Endothelial cell of umbilical vein (primary cell): ENCODE results near the gene SH3BP5. TPM values are rescaled to one million over a fixed set of nuclear protein-coding genes. Genes with fewer than 3 reads are reported as not detected.

Experiments
- BruUV-seq: library from RNA; stranded (reverse); fragments of 400-500 nt; replicated peaks from 2 replicates; lab custom pipeline; 2021; lab: Mats Ljungman, UMichigan
- CTCF ChIA-PET: fragments of 300-600, 350-600 bp; sonication (Branson Sonifier 250); formaldehyde crosslinking; loops from one replicate; lab custom pipeline; 2021; ENCODE audit warnings: antibody characterized with exemption, inconsistent platforms; lab: Charles Lee
- POLR2A ChIA-PET: fragments of 300-600, 350-600 bp; sonication (Branson Sonifier 250); formaldehyde crosslinking; loops from one replicate; lab custom pipeline; 2021; ENCODE audit warnings: antibody characterized with exemption, inconsistent platforms; lab: Charles Lee
- DNase-seq: peaks from one replicate; pipeline ENCODE4 v3.0.0-alpha.2; 2011; ENCODE audit warnings: low read depth, low spot score
- FAIRE-seq: peaks from 2 replicates; lab custom pipeline; 2011; peaks lifted over from hg19 to GRCh38; lab: Jason Lieb, UNC
- H2AFZ ChIP-seq: 2 replicates; pipeline ENCODE4 v1.6.0; 2012; ENCODE audit warnings: low read depth, low read length, control low read depth, inconsistent platforms
- H3K27ac ChIP-seq: 2 replicates; pipeline ENCODE4 v1.5.1; 2011; ENCODE audit warnings: low read depth, mild to moderate bottlenecking, control low read depth, low read length, moderate library complexity; ENCODE audit not compliant: insufficient read depth
- H3K27me3 ChIP-seq, 2 experiments: 2 replicates each; pipeline versions ENCODE4 v1.6.0 to v1.6.1; 2011; ENCODE audit warnings: low read length in 2 of 2, mixed read lengths in 1 of 2; ENCODE audit not compliant: control insufficient read depth in 2 of 2, insufficient read depth in 2 of 2
- H3K36me3 ChIP-seq, 2 experiments: 2 replicates in 1 of 2; 3 replicates in 1 of 2; pipeline ENCODE4 v1.5.1; 2011; ENCODE audit warnings: low read length in 2 of 2, mild to moderate bottlenecking in 1 of 2, moderate library complexity in 1 of 2; ENCODE audit not compliant: control insufficient read depth in 2 of 2, insufficient read depth in 2 of 2; ENCODE audit errors: extremely low read depth in 1 of 2
- H3K4me1 ChIP-seq: 3 replicates; pipeline ENCODE4 v1.5.1; 2011; ENCODE audit warnings: mild to moderate bottlenecking, low read length; ENCODE audit not compliant: control insufficient read depth, insufficient read depth; ENCODE audit errors: extremely low read depth
- H3K4me2 ChIP-seq: 2 replicates; pipeline ENCODE4 v1.6.1; 2011; ENCODE audit warnings: low read length, control low read depth, mixed read lengths; ENCODE audit not compliant: insufficient read depth
- H3K4me3 ChIP-seq, 3 experiments: fragments of 200-600 bp in 1 of 3; sonication (generic), shearing (Covaris generic) in 1 of 3; replicated peaks in 1 of 3; 2 replicates each; pipeline ENCODE4 v1.5.1; 2011 to 2016; ENCODE audit warnings: control low read depth in 3 of 3, low read length in 3 of 3, mild to moderate bottlenecking in 2 of 3, inconsistent platforms in 1 of 3, low read depth in 1 of 3, moderate library complexity in 1 of 3; ENCODE audit not compliant: insufficient read depth in 1 of 3
- H3K79me2 ChIP-seq: 2 replicates; pipeline ENCODE4 v1.6.0; 2012; ENCODE audit warnings: low read length, inconsistent platforms; ENCODE audit not compliant: control insufficient read depth, insufficient read depth
- H3K9ac ChIP-seq: replicated peaks from 2 replicates; pipeline ENCODE3; 2011; ENCODE audit warnings: low read length, control low read depth; ENCODE audit not compliant: insufficient read depth; ENCODE audit errors: extremely low read depth
- H3K9me1 ChIP-seq: replicated peaks from 3 replicates; pipeline ENCODE4 v1.6.0; 2011; ENCODE audit warnings: mild to moderate bottlenecking, low read length; ENCODE audit not compliant: control insufficient read depth, insufficient read depth; ENCODE audit errors: extremely low read depth
- H3K9me3 ChIP-seq: replicated peaks from 2 replicates; pipeline ENCODE4 v1.5.1; 2012; ENCODE audit warnings: low read length, inconsistent platforms; ENCODE audit not compliant: control insufficient read depth, insufficient read depth
- H4K20me1 ChIP-seq: replicated peaks from 2 replicates; pipeline ENCODE3; 2011; ENCODE audit warnings: mild to moderate bottlenecking, low read length; ENCODE audit not compliant: control insufficient read depth, insufficient read depth; ENCODE audit errors: extremely low read depth
- EZH2 ChIP-seq: IDR thresholded peaks from 2 replicates; pipeline ENCODE4 v1.6.1; 2012; ENCODE audit warnings: borderline replicate concordance, low read depth, mild to moderate bottlenecking, moderate library complexity, low read length, inconsistent platforms; ENCODE audit not compliant: severe bottlenecking
- FOS ChIP-seq: IDR thresholded peaks from 2 replicates; pipeline ENCODE4 v1.6.1; 2011; ENCODE audit warnings: mild to moderate bottlenecking, low read length, moderate library complexity, borderline replicate concordance; ENCODE audit not compliant: insufficient read depth
- GATA2 ChIP-seq: IDR thresholded peaks from 2 replicates; pipeline ENCODE4 v1.7.0; 2011; ENCODE audit warnings: low read depth, mild to moderate bottlenecking, moderate library complexity, mixed read lengths, low read length; ENCODE audit not compliant: insufficient read length, insufficient read depth
- JUN ChIP-seq: IDR thresholded peaks from 2 replicates; pipeline ENCODE4 v1.6.1; 2011; ENCODE audit warnings: borderline replicate concordance, low read depth; ENCODE audit not compliant: insufficient read length, insufficient read depth
- MYC ChIP-seq: IDR thresholded peaks from one replicate; pipeline ENCODE4 v1.6.1; 2011; ENCODE audit warnings: mild to moderate bottlenecking, low read depth, low read length
- POLR2A ChIP-seq: IDR thresholded peaks from 2 replicates; pipeline ENCODE4 v1.6.1; 2012; ENCODE audit warnings: low read depth, mild to moderate bottlenecking, control low read depth, low read length
- POLR2AphosphoS5 ChIP-seq: IDR thresholded peaks from 2 replicates; pipeline ENCODE4 v1.6.1; 2012; ENCODE audit warnings: low read depth, mild to moderate bottlenecking, control low read depth, low read length, moderate library complexity; ENCODE audit not compliant: insufficient read depth
- dilution Hi-C: fragments of 300-500 bp; cut with MboI; formaldehyde crosslinking; loops from one replicate; pipeline ENCODE4 v1.15.0; 2019; ENCODE audit warnings: low sequenced_read_pairs; ENCODE audit not compliant: extremely low pct_ligation_motif_present
- intact Hi-C: fragments of 100-400 bp; cut with micrococcal nuclease; formaldehyde crosslinking; loops from one replicate; pipeline ENCODE4 v1.10.0; 2022
- polyA plus RNA-seq, 4 experiments: library from polyadenylated mRNA; depleted of rRNA in 3 of 4; stranded (reverse) in 3 of 4; unstranded in 1 of 4; fragments of >200 nt; gene quantifications; 2 replicates each; pipeline versions ENCODE4 v1.2.1 to v1.2.3, GENCODE V29; 2011 to 2012; ENCODE audit warnings: missing spikeins in 1 of 4
- total RNA-seq: library from RNA; stranded (reverse); gene quantifications from 2 replicates; pipeline ENCODE4 v1.2.3, GENCODE V29; 2021
- TF ChIP-seq, protein P1 (sequence below): IDR thresholded peaks from 2 replicates; pipeline ENCODE4 v1.6.1; 2011; ENCODE audit not compliant: insufficient read depth, insufficient read length
- TF ChIP-seq, protein P2 (sequence below), 2 donors: IDR thresholded peaks; 1 replicate in 1 of 2; 2 replicates in 1 of 2; pipeline ENCODE4 v1.5.1; 2011; ENCODE audit warnings: low read length in 2 of 2, mild to moderate bottlenecking in 2 of 2, moderate library complexity in 2 of 2, control low read depth in 1 of 2, inconsistent platforms in 1 of 2, low read depth in 1 of 2; ENCODE audit not compliant: insufficient read depth in 1 of 2; ENCODE audit errors: extremely low read depth in 1 of 2

SH3BP5 gene
- total and polyA plus RNA-seq, 2 donors (not counting 3 experiments of a cell fraction or from before 2014, with no cell fraction given), result 35.3 to 76.3 TPM

DNA sequence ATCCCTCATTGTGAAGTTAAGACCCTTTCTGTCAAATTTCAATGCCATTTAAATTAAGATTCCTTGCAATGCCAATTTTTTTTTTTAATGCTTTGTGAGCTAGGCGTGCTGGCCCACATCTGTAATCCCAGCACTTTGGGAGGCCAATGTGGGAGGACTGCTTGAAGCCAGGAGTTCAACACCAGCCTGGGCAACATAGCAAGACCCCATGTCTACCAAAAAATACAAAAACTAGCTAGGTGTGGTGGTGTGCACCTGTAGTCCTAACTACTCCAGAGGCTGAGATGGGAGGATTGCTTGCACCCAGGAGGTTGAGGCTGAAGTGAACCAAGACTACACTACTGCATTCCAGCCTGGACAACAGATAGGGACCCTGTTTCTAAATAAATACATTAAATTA, 5.6 kb upstream of the SH3BP5 start:
- ChIA-PET POLR2A (no interaction called here), CTCF (interaction anchor here (2.2 kb wide), 1 partner anchor 71 kb away, joined by 10 read pairs; no protein-coding TSS in a partner anchor)
- Histone ChIP-seq H3K27ac (no peak overlapping the region), H2AFZ (no peak overlapping the region), H3K4me2 (no peak overlapping the region), H3K4me1 (peaks cover 9% of the 10 kb centered on the region), H3K4me3 (no peak overlapping the region), H4K20me1 (no peaks in the 10 kb centered on the region), H3K27me3 (no peaks in the 10 kb centered on the region), H3K79me2 (no peaks in the 10 kb centered on the region), H3K9ac (no peak overlapping the region), H3K9me3 (no peaks in the 10 kb centered on the region), H3K9me1 (no peaks in the 10 kb centered on the region), H3K36me3 (no peaks in the 10 kb centered on the region)
- DNase-seq (no peak), FAIRE-seq (no peak)
- BruUV-seq, result no TSS peak
- intact Hi-C loops, result no loop called here
- TF ChIP-seq EZH2 (no peak), POLR2AphosphoS5 (no peak), FOS (no peak), POLR2A (no peak), GATA2 (no peak), JUN (no peak), MYC (no peak)
- TF ChIP-seq, protein P1, sequence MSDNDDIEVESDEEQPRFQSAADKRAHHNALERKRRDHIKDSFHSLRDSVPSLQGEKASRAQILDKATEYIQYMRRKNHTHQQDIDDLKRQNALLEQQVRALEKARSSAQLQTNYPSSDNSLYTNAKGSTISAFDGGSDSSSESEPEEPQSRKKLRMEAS, result no peak
- TF ChIP-seq, protein P2, sequence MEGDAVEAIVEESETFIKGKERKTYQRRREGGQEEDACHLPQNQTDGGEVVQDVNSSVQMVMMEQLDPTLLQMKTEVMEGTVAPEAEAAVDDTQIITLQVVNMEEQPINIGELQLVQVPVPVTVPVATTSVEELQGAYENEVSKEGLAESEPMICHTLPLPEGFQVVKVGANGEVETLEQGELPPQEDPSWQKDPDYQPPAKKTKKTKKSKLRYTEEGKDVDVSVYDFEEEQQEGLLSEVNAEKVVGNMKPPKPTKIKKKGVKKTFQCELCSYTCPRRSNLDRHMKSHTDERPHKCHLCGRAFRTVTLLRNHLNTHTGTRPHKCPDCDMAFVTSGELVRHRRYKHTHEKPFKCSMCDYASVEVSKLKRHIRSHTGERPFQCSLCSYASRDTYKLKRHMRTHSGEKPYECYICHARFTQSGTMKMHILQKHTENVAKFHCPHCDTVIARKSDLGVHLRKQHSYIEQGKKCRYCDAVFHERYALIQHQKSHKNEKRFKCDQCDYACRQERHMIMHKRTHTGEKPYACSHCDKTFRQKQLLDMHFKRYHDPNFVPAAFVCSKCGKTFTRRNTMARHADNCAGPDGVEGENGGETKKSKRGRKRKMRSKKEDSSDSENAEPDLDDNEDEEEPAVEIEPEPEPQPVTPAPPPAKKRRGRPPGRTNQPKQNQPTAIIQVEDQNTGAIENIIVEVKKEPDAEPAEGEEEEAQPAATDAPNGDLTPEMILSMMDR (IDR thresholded peaks at IDR 0.05; ENCODE audit: extremely low read depth in 1 of 2, insufficient read depth in 1 of 2, low read depth in 1 of 2, low read length in 2 of 2), result no peak
- dilution Hi-C loops, result no loop called here
